HCT116 (cell line): ENCODE measurements around the gene P2RY14.

ENCODE experiments used
- EGR1 ChIP-seq: IDR thresholded peaks from 2 replicates; pipeline ENCODE4 v1.6.1; 2012; ENCODE audit warnings: low read depth
- EZH2 ChIP-seq: fragments of 200-600 bp; sonication (generic); IDR thresholded peaks from 2 replicates; pipeline ENCODE4 v1.6.1; 2017; ENCODE audit warnings: antibody characterized with exemption, mixed run types
- EZH2phosphoT487 ChIP-seq: fragments of 200-600 bp; IDR thresholded peaks from 2 replicates; pipeline ENCODE4 v1.6.1; 2018; ENCODE audit warnings: antibody characterized with exemption, borderline replicate concordance
- POLR2AphosphoS5 ChIP-seq: IDR thresholded peaks from 2 replicates; pipeline ENCODE4 v1.6.1; 2011; ENCODE audit warnings: mild to moderate bottlenecking, low read depth, low read length, moderate library complexity
- SIN3A ChIP-seq: IDR thresholded peaks from 2 replicates; pipeline ENCODE4 v1.6.1; 2012; ENCODE audit warnings: low read depth
- TCF7L2 ChIP-seq: IDR thresholded peaks from 2 replicates; pipeline ENCODE4 v1.7.0; 2011; ENCODE audit warnings: borderline replicate concordance, inconsistent platforms; ENCODE audit not compliant: insufficient read depth, insufficient read length; ENCODE audit errors: extremely low read depth
- TF ChIP-seq, protein P1 (sequence below), 3 experiments: fragments of 200-600 bp in 1 of 3; sonication (generic) in 1 of 3; IDR thresholded peaks in 2 of 3; conservative IDR thresholded peaks in 1 of 3; 2 replicates each; pipeline ENCODE4 v1.5.1; 2012 to 2017; ENCODE audit warnings: low read depth in 2 of 3, low read length in 2 of 3, antibody characterized with exemption in 1 of 3, borderline replicate concordance in 1 of 3, control low read depth in 1 of 3, mild to moderate bottlenecking in 1 of 3, mixed read lengths in 1 of 3, mixed run types in 1 of 3, moderate library complexity in 1 of 3; ENCODE audit not compliant: insufficient read depth in 1 of 3
- TF ChIP-seq, protein P2 (sequence below): IDR thresholded peaks from 2 replicates; pipeline ENCODE4 v1.6.1; 2012

DNA sequence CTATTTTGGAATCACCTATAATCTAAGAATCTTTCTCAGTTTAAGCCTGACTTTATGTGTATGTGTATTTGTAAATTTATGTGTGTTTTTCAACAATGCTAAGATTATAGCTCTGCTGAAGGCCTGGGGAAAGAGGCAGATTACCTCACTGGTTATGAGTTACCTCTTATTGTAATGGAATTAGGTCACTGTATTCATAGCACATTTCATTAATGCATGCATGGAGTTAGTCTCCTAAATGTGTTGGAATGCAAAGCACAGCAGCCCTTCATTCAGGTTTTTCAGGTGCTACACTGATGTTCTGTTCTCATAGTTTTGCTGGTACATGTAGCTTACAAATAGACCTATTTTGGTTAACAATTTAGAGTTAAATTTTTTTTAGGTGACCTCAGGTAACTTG is 28.8 kb upstream of the P2RY14 start:
- no peak for TF ChIP-seq EGR1
- TF ChIP-seq, protein P1, sequence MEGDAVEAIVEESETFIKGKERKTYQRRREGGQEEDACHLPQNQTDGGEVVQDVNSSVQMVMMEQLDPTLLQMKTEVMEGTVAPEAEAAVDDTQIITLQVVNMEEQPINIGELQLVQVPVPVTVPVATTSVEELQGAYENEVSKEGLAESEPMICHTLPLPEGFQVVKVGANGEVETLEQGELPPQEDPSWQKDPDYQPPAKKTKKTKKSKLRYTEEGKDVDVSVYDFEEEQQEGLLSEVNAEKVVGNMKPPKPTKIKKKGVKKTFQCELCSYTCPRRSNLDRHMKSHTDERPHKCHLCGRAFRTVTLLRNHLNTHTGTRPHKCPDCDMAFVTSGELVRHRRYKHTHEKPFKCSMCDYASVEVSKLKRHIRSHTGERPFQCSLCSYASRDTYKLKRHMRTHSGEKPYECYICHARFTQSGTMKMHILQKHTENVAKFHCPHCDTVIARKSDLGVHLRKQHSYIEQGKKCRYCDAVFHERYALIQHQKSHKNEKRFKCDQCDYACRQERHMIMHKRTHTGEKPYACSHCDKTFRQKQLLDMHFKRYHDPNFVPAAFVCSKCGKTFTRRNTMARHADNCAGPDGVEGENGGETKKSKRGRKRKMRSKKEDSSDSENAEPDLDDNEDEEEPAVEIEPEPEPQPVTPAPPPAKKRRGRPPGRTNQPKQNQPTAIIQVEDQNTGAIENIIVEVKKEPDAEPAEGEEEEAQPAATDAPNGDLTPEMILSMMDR (IDR thresholded peaks at IDR 0.05 in 2 of 3, conservative IDR thresholded peaks at IDR 0.05 in 1 of 3; ENCODE audit: borderline replicate concordance in 1 of 3, insufficient read depth in 1 of 3, low read depth in 2 of 3, low read length in 2 of 3) = no peak
- no peak for TF ChIP-seq SIN3A
- TF ChIP-seq, protein P2, sequence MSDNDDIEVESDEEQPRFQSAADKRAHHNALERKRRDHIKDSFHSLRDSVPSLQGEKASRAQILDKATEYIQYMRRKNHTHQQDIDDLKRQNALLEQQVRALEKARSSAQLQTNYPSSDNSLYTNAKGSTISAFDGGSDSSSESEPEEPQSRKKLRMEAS = no peak
- no peak for TF ChIP-seq TCF7L2
- no peak for TF ChIP-seq POLR2AphosphoS5
- no peak for TF ChIP-seq EZH2phosphoT487
- no peak for TF ChIP-seq EZH2
